ENCODE results near the gene CA10.

The CA10 gene

GRCh38 chr17:52047086-52047485, 111.4 kb downstream of the CA10 start:
- Histone ChIP-seq H3K4me3 (ENCODE audit: insufficient read depth, low read length, poor library complexity, severe bottlenecking) (no peak overlapping the region), H4K20me1 (ENCODE audit: low read depth, low read length) (no peaks in the 10 kb centered on the region), H3F3A (ENCODE audit: insufficient read depth) (no peaks in the 10 kb centered on the region), H3K4me2 (ENCODE audit: low read depth, low read length, poor library complexity, severe bottlenecking) (no peak overlapping the region), H3K9me3 (ENCODE audit: insufficient read depth, low read length) (no peaks in the 10 kb centered on the region), H3K36me3 (ENCODE audit: low read length) (no peaks in the 10 kb centered on the region), H3K79me2 (ENCODE audit: insufficient read depth, low read length) (no peaks in the 10 kb centered on the region), H3K9ac (ENCODE audit: low read length) (no peak overlapping the region), H2AFZ (ENCODE audit: low read depth, low read length, severe bottlenecking) (no peak overlapping the region), H3K27me3 (ENCODE audit: low read length) (no peaks in the 10 kb centered on the region), H3K27ac (ENCODE audit: low read depth, low read length) (no peak overlapping the region), H3K9me2 (replicated peaks; ENCODE audit: insufficient read depth, low read length) (no peaks in the 10 kb centered on the region)
- no peak for TF ChIP-seq CTCF (IDR thresholded peaks at IDR 0.05; ENCODE audit: insufficient read depth, low read length, poor library complexity, severe bottlenecking)
- TF ChIP-seq EZH2phosphoT487 (conservative IDR thresholded peaks at IDR 0.05; ENCODE audit: low read length) = no peak

GRCh38 chr17:52041123-52041617, 117.3 kb downstream of the CA10 start:
- no peak overlapping the region for H3K9ac ChIP-seq (ENCODE audit: low read length)
- no peaks in the 10 kb centered on the region for H3K27me3 ChIP-seq (ENCODE audit: low read length)
- H3K9me3 ChIP-seq (ENCODE audit: insufficient read depth, low read length) = no peaks in the 10 kb centered on the region
- no peaks in the 10 kb centered on the region for H3K9me2 ChIP-seq (replicated peaks; ENCODE audit: insufficient read depth, low read length)
- TF ChIP-seq CTCF (IDR thresholded peaks at IDR 0.05; ENCODE audit: insufficient read depth, low read length, poor library complexity, severe bottlenecking) (no peak), EZH2phosphoT487 (conservative IDR thresholded peaks at IDR 0.05; ENCODE audit: low read length) (no peak)
- no peaks in the 10 kb centered on the region for H4K20me1 ChIP-seq (ENCODE audit: low read depth, low read length)
- H3K4me2 ChIP-seq (ENCODE audit: low read depth, low read length, poor library complexity, severe bottlenecking) = no peak overlapping the region
- no peaks in the 10 kb centered on the region for H3K36me3 ChIP-seq (ENCODE audit: low read length)
- no peaks in the 10 kb centered on the region for H3F3A ChIP-seq (ENCODE audit: insufficient read depth)
- no peaks in the 10 kb centered on the region for H3K79me2 ChIP-seq (ENCODE audit: insufficient read depth, low read length)
- H3K4me3 ChIP-seq (ENCODE audit: insufficient read depth, low read length, poor library complexity, severe bottlenecking) = no peak overlapping the region
- no peak overlapping the region for H2AFZ ChIP-seq (ENCODE audit: low read depth, low read length, severe bottlenecking)
- no peak overlapping the region for H3K27ac ChIP-seq (ENCODE audit: low read depth, low read length)

- Histone ChIP-seq H3K4me2 (ENCODE audit: low read depth, low read length, poor library complexity, severe bottlenecking) (no peak overlapping the region), H2AFZ (ENCODE audit: low read depth, low read length, severe bottlenecking) (no peak overlapping the region), H3K9me2 (replicated peaks; ENCODE audit: insufficient read depth, low read length) (no peaks in the 10 kb centered on the region), H4K20me1 (ENCODE audit: low read depth, low read length) (no peaks in the 10 kb centered on the region), H3K27ac (ENCODE audit: low read depth, low read length) (no peak overlapping the region), H3K27me3 (ENCODE audit: low read length) (no peaks in the 10 kb centered on the region), H3K9ac (ENCODE audit: low read length) (no peak overlapping the region), H3K36me3 (ENCODE audit: low read length) (no peaks in the 10 kb centered on the region), H3K4me3 (ENCODE audit: insufficient read depth, low read length, poor library complexity, severe bottlenecking) (no peak overlapping the region), H3K9me3 (ENCODE audit: insufficient read depth, low read length) (no peaks in the 10 kb centered on the region), H3K79me2 (ENCODE audit: insufficient read depth, low read length) (no peaks in the 10 kb centered on the region), H3F3A (ENCODE audit: insufficient read depth) (no peaks in the 10 kb centered on the region)
- TF ChIP-seq EZH2phosphoT487 (conservative IDR thresholded peaks at IDR 0.05; ENCODE audit: low read length) (no peak), CTCF (IDR thresholded peaks at IDR 0.05; ENCODE audit: insufficient read depth, low read length, poor library complexity, severe bottlenecking) (no peak)
Observed at GRCh38 chr17:52036416-52036815, 122.1 kb downstream of the CA10 start.

All from SU-DHL-6 (cell line).